H1 (cell line): ENCODE data around the gene NSDHL. TPM values are rescaled to one million over a fixed set of nuclear protein-coding genes. Genes with fewer than 3 reads are reported as not detected.

Experiments
- CHD1 ChIP-seq: IDR thresholded peaks from 2 replicates; pipeline ENCODE4 v1.6.1; 2012; ENCODE audit warnings: low read depth, low read length, improper control_type of control experiment
- MAFK ChIP-seq: IDR thresholded peaks from 2 replicates; pipeline ENCODE4 v1.6.1; 2012; ENCODE audit warnings: low read depth, mild to moderate bottlenecking, improper control_type of control experiment, low read length
- polyA plus RNA-seq, 7 experiments: library from polyadenylated mRNA; depleted of rRNA in 3 of 7; stranded (reverse) in 5 of 7; unstranded in 2 of 7; fragments of >200 nt in 5 of 7; fragments of 200-250 nt in 2 of 7; gene quantifications; 1 replicate in 5 of 7; 2 replicates in 1 of 7; 4 replicates in 1 of 7; pipeline versions ENCODE4 v1.2.1 to v1.2.3, GENCODE V29; 2011 to 2013; ENCODE audit warnings: missing spikeins in 2 of 7, mixed read lengths in 2 of 7
- total RNA-seq: library from RNA; stranded (reverse); fragmentation: NEBNext Ultra II Directional; extraction: Animal tissue kit (Norgen Biotek cat#: 25700); gene quantifications from 2 replicates; pipeline ENCODE4 v1.2.1, GENCODE V29; 2021

The NSDHL gene
- total and polyA plus RNA-seq, 2 of the 8 experiments (the other 6 are each of a cell fraction or from before 2014, with no cell fraction given), result 31.5 to 34.6 TPM

DNA sequence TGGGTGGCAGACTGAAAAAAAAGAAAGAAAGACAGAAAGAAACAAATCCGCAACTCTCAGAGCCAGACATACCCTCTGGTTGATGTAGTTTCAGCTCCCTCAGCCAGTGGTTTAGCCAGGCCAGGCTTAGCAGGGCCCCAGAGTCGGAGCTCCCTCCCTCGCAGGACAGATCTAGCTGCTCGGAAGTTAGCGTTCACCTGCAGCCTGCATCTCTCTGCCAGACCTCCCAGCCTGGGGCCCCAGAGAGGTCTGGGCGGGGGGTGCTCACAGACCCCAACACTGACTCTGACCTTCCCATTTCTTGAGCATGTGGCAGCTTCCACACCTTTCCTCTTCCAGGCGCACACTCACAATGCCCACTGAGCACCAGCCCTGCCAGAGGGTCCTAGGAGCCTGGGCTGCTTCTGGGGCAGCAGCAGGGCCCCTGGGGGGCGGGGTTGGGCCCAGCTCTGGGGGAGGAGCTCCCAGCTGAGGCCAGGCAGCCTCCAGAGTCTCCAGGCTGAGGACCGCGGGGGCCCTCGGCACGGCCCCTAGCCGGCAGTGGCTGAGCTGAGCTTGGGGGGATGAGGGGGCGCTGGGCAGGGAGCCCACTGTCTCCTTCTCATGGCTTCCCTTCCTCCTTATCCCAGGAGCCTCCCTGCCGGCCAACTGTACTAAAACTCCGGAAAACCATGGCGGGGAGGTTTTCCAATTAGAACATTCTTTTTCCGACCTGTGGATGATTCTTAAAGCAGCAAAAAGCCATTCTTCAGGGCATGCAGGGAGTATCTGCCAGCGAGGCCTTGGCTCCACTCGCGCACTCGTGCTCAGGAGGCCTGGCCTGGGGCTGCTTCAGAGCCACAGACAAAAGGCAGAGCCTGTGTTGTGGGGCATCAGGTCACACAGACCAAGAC is 62.4 kb downstream of the NSDHL start (continued):
- TF ChIP-seq CHD1 (no peak), MAFK (no peak)
